Middle frontal gyrus (tissue), 1 donor: ENCODE measurements around the gene DOHH.
"Not testable (repeated sequence)": the region's sequence is repeated elsewhere in the genome, so short reads cannot be mapped to it uniquely, and the experiment has no call there.

Experiments
- DNase-seq: peaks from one replicate; pipeline ENCODE4 v3.0.0-alpha.2; 2015; ENCODE audit warnings: low spot score; ENCODE audit errors: extremely low spot score

The DOHH gene

DNA sequence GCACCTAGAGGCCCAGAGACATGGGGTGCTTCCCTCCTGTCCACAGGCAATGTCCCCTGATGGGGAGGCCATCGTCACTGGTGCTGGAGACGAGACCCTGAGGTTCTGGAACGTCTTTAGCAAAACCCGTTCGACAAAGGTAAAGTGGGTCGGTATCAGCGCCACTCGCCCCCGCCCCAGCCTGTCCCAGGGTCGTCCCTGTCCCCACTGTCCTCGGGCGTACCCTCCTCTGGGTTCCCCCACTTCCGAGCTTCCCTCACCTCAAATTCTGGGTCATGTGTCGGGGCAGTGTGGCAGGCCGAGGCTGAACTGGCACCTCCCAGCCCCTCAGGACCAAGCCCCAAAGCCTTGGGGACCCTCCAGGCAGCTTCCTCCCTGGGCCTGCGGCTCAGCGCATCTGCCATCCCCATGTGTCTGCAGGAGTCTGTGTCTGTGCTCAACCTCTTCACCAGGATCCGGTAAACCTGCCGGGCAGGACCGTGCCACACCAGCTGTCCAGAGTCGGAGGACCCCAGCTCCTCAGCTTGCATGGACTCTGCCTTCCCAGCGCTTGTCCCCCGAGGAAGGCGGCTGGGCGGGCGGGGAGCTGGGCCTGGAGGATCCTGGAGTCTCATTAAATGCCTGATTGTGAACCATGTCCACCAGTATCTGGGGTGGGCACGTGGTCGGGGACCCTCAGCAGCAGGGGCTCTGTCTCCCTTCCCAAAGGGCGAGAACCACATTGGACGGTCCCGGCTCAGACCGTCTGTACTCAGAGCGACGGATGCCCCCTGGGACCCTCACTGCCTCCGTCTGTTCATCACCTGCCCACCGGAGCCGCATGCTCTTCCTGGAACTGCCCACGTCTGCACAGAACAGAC is 34.1 kb upstream of the DOHH start:
- no peak for DNase-seq

GRCh38 chr19:3533563-3534216 is 33.2 kb upstream of the DOHH start:
- no peak for DNase-seq

GRCh38 chr19:3533033-3533432 is 32.6 kb upstream of the DOHH start:
- no peak for DNase-seq

GRCh38 chr19:3532154-3532786 is 31.8 kb upstream of the DOHH start:
- DNase-seq = no peak

GRCh38 chr19:3531716-3532115 is 31.2 kb upstream of the DOHH start:
- DNase-seq = no peak

- DNase-seq = no peak
These were observed 29.9 kb upstream of the DOHH start for GRCh38 chr19:3530389-3530788.

GRCh38 chr19:3529299-3529698 is 28.8 kb upstream of the DOHH start:
- DNase-seq = not testable (repeated sequence)

GRCh38 chr19:3528539-3529211 is 28.2 kb upstream of the DOHH start:
- DNase-seq = no peak

- DNase-seq = no peak
These were observed 27.6 kb upstream of the DOHH start for GRCh38 chr19:3528080-3528479.

DNA sequence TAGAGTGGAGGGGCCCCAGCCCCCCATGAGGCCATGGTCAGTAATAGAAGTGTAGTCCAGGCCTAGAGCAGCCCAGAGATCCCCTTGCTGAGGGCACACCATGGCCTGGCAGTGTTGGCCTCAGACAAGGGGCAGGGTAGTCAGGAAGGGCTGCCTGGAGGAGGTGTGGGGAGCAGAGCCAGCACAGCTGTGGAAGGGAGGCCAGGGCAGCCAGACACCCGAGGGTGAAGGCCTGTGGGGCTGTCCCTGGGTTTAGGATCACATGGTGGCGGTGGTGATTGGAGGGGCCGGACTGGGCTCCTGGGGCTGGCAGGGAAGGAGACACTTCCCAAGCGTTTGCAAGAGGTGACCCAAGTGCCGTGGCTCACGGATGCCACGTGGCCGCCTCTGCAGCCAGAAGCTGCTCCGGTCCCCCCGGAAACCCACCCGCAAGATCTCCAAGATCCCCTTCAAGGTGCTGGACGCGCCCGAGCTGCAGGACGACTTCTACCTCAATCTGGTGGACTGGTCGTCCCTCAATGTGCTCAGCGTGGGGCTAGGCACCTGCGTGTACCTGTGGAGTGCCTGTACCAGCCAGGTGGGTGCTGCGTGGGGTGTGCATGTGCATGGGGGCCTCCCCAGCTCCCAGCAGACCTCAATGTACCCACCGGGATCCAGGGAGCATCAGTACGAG is 26.9 kb upstream of the DOHH start:
- DNase-seq = no peak

- DNase-seq = no peak
These were observed 26.2 kb upstream of the DOHH start for GRCh38 chr19:3526507-3527237.

GRCh38 chr19:3524904-3525451 is 24.5 kb upstream of the DOHH start:
- DNase-seq = no peak

DNA sequence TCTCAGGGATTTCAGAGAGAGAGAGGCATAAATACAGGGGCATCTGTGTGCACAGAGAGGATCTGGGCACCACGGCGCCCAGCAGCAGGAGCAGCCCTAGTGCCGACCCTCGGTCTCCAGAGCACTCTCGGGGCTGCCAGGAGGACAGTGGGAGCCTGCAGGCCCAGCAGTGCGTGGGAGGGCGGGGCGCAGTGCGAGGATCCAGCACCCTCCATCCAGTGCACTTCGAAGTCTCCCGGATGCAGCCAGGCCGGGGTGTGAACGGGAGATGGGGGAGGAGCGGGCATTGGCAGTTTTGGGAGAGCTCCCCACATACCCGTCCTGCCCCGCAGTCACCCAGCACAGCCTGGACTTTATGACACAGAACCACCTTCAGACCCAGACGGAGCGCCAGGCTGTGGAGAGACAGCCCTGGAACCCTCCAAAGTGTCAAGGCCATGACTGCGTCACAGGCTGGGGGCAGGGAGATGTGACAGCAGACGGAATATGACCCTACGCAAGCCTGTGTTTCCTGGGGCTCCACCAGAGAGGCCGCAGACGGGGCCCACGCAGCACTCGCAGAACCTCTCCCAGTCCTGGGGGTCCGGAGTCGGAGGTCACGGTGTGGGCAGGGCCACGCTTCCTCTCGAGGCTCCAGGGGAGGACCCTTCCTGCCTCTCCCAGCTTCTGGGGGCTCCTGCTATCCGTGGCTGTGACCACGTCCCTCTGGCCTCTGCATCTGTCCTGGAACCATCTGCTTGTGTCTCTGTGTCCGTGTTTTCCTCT is 23.8 kb upstream of the DOHH start:
- no peak for DNase-seq

- no peak for DNase-seq
These were observed 23.0 kb upstream of the DOHH start for GRCh38 chr19:3523361-3524077.

- DNase-seq = no peak
These were observed 22.2 kb upstream of the DOHH start for GRCh38 chr19:3522421-3523360.

GRCh38 chr19:3521104-3521445 is 20.6 kb upstream of the DOHH start:
- DNase-seq = no peak

DNA sequence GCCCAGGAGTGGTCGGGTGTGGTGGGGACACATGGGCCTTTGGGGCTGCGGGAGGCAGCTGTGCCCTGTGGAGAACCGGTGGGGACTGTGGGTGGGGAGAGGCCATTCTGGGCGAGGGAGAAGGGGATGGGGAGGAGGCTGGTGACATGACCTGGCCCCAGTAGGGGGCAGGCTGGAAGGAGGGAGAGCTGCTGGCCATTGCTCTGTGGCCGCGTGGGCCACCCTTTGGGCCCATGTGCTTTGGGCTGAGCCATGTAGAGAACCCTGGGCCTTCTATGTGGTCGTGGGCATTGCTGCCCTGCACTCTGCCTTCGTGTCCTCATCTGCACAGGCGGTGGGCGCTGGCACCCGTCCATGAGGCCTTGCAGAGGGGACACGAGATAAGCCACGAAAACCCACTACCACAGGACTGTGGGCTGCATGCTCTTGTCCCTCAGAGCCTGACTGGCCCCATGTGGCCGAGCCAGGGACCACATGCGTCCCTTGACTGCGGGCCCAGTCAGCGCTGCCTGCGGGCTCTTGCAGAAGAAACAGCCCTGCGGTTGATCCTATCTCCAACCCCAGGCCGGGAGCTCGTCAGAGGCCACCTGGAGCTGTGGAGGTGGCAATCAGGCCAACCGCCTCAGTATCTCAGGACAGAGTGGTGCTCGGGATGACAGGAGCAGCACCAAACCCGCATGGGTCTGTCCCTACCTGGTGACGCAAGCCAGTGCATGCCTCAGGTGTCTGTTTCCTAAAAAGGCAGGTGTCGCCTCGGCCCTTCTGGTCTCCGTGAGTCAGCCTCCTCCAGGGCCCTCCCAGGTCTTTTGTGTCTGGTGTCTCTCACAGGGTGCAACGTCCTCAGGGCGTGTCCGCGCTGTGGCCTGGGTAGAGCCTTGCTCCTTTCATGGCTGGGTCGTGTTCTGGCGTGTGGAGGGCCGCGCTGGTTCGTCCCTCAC is 20.0 kb upstream of the DOHH start:
- no peak for DNase-seq
